GM21717 (cell line): ENCODE measurements around the gene CCL23.

Experiments
- ATAC-seq: cut with Tn5 transposase; IDR thresholded peaks from one replicate; pipeline ENCODE4 v1.9.1; 2021; ENCODE audit warnings: mild to moderate bottlenecking, moderate library complexity; ENCODE audit not compliant: unreplicated experiment

Gene CCL23

DNA sequence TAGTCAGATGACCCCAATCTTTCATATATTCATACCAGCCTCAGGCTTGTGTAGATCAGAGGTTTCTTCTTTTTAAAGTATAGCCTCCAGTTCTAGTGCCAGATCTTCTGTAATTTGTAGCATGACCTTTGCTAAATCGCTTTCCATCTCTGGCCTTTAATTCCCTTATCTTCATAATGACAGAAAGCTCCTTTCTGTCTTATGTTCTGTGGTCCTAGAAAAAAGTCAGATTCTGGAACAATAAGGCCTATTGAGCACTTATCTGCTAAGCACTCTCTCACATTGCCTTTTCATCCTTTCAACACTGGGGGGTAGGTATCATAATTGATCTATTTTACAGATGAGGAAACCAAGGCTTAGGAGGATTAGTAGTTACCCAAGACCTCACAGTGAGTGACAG, 45.7 kb downstream of the CCL23 start:
- ATAC-seq, result no peak

DNA sequence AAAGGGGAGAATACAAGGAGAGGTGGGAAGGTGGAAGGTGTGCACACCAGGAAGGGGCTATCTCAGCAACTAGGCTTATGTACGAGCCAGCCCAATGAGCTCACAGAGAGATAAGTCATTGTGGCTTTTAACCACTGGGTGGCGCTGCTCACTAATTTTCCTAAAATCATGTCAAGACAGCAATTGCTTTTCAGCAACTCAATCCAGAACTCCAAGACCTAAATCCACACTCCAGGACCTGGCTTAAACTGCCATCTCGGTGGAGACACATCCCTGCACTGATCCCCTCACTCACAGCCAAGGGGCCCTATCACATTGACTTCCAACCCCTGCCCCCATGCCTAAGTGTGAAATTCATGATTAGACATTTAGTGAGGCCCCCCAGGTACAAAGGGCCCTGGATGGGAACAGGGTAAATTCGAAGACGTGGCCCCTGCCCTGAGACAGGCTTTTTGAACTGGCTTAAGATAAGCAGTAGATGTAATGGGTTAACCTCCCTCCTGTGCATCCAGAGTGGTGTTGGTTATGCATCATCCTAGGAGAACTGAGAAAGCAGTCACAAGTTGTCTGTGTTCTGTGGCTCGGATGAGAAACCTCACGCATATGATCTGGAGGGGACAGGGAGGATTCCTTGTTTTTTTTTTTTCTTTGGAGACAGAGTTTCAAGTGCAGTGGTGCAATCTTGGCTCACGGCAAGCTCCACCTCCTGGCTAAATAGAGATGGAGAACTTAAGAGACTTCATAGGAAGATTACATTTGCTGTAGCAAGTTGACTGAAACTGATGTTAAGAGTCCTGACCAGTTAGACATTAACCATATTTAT, 48.0 kb downstream of the CCL23 start:
- ATAC-seq, result no peak

DNA sequence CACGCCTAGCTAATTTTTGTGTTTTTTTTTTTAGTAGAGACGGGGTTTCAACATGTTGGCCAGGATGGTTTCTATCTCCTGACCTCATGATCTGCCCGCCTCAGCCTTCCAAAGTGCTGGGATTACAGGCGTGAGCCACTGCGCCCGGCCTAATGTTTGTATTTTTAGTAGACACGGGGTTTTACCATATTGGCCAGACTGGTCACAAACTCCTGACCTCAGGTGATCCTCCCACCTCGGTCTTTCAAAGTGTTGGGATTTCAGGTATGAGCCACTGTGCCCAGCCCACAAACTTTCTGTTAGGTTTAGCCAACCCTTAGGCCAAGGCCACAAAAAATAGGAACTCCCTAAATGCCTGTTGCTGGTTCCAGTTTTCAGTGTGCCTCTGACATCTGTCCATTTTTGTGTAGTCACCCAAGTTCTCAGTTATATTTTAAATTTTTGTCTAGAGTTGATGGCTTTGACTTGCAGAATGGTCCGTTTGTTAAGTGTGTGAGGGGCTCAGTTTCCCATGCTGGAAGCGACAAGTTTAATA, 49.2 kb downstream of the CCL23 start:
- no peak for ATAC-seq

DNA sequence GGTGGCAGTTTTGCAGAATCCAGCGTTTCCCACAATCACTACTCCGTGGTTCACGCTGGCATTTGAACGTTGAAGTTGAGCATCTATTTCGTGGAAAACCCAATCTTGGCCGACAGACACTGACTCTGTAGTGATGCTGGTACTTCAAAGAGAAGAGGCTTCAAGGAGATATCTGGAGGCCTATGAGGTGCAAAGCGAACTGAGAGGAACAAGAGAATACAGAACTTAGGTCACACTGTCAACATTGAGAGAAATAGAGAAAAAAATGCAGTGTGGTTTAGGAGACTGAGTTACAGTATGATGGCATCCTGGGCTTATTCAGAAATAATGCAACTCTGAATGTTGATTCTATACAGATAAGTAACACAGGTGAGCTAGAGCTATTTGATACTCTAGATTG, 52.5 kb downstream of the CCL23 start:
- ATAC-seq, result no peak

DNA sequence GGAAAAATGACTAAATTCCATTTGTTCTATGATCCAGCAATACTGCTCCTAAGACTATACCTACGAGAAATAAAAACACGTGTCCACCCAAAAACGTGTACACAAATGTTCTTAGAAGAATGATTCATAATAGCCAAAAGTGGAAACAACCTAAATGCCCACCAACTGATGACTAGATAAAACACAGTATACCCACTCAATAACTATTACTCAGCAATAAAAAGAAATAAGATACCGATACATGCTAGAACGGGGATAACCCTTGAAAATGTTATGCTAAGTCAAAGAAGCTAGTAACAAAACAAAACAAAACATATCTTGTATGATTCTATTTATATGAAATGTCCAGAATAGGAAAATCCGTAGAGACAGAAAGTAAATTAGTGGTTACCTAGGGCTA, 54.1 kb downstream of the CCL23 start:
- ATAC-seq, result no peak
